SH-SY5Y (cell line): Measurements from ENCODE around the gene ERCC6.

Source experiments
- GATA2 ChIP-seq: IDR thresholded peaks from 2 replicates; pipeline ENCODE4 v1.6.1; 2011; ENCODE audit warnings: mild to moderate bottlenecking, low read depth, low read length
- GATA3 ChIP-seq: IDR thresholded peaks from 2 replicates; pipeline ENCODE4 v1.6.1; 2011; ENCODE audit warnings: low read depth, mild to moderate bottlenecking, low read length, moderate library complexity

DNA sequence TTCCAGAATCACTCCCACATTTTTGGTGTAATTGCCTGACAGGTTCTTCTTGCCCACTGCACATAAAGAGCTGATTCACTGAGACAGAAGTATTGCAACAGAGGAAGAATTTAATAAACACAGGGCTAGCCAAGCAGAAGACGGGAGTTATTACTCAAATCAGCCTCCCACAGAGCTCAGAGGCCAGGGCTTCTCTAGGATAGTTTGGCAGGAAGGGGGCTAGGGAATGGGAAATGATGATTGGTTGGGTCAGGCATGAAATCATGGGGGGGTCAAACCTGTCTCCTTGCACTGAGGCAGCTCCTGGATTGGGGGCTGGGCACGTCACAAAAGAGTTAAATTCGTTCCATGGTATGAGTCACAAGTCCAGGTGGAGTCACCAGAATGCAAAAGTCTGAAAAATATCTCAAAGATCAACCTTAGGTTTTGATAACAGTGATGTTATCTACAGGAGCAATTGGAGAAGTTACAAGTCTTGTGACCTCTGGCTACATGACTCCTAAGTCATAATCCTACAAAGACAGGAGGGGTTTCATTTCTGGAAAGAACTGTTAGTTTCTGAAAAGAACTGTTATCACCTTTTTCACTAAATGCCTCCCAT is 30.2 kb upstream of the ERCC6 start:
- TF ChIP-seq GATA2 = no peak
- TF ChIP-seq GATA3 = no peak
